Upper lobe of left lung (tissue), 4 donors: ENCODE data around the gene UBE2M.

Source experiments
- EP300 ChIP-seq, 4 donors: sonication (generic); formaldehyde crosslinking; IDR thresholded peaks; one replicate each; pipeline ENCODE4 v1.5.1; 2017; ENCODE audit warnings: antibody characterized with exemption in 4 of 4, control low read depth in 2 of 4
- POLR2A ChIP-seq, 4 donors: fragments of 450-650 bp; IDR thresholded peaks; one replicate each; pipeline ENCODE4 v1.5.1; 2016 to 2017; ENCODE audit warnings: antibody characterized with exemption in 4 of 4, mild to moderate bottlenecking in 2 of 4
- POLR2AphosphoS5 ChIP-seq, 2 donors: sonication (generic); formaldehyde crosslinking; IDR thresholded peaks; one replicate each; pipeline ENCODE4 v1.5.1; 2017; ENCODE audit warnings: antibody characterized with exemption in 2 of 2
- TF ChIP-seq, protein P1 (sequence below), 6 experiments: fragments of 450-650 bp in 4 of 6; fragments of 200-600 bp in 2 of 6; sonication (generic) in 2 of 6; IDR thresholded peaks; one replicate each; pipeline ENCODE4 v1.5.1; 2016 to 2019; ENCODE audit warnings: antibody characterized with exemption in 6 of 6

DNA sequence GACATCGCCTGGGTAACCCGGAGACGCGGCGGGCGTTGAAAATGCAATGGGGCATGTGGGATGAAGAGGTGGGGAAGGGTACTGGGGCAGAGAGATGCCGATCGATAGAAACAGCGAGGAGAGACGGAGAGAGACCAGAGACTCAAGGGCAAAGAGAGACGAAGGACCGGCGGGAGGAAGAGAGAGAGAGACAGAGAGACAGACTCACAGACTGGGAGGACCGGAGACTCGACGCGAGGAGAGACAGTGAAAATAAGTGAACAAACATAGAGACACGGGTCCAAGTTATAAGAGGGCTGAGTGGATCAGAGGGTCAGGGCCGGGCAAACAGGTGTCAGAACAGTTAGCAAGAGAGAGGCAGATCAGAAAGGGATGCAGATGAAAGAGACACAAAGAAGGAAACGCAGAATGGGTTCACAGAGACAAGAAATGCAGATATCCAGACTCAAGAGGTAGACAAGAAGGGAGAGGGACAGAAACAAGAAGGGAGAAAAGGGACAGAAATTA is 15.3 kb upstream of the UBE2M start:
- TF ChIP-seq POLR2A (IDR thresholded peaks at IDR 0.05) (no peak), POLR2AphosphoS5 (IDR thresholded peaks at IDR 0.05) (no peak), EP300 (IDR thresholded peaks at IDR 0.05) (no peak)
- TF ChIP-seq, protein P1, sequence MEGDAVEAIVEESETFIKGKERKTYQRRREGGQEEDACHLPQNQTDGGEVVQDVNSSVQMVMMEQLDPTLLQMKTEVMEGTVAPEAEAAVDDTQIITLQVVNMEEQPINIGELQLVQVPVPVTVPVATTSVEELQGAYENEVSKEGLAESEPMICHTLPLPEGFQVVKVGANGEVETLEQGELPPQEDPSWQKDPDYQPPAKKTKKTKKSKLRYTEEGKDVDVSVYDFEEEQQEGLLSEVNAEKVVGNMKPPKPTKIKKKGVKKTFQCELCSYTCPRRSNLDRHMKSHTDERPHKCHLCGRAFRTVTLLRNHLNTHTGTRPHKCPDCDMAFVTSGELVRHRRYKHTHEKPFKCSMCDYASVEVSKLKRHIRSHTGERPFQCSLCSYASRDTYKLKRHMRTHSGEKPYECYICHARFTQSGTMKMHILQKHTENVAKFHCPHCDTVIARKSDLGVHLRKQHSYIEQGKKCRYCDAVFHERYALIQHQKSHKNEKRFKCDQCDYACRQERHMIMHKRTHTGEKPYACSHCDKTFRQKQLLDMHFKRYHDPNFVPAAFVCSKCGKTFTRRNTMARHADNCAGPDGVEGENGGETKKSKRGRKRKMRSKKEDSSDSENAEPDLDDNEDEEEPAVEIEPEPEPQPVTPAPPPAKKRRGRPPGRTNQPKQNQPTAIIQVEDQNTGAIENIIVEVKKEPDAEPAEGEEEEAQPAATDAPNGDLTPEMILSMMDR (IDR thresholded peaks at IDR 0.05) = no peak
